Measurements from ENCODE around the gene ATG16L2.
"Not testable (repeated sequence)": the region's sequence is repeated elsewhere in the genome, so short reads cannot be mapped to it uniquely, and the experiment has no call there.

Gene ATG16L2

DNA sequence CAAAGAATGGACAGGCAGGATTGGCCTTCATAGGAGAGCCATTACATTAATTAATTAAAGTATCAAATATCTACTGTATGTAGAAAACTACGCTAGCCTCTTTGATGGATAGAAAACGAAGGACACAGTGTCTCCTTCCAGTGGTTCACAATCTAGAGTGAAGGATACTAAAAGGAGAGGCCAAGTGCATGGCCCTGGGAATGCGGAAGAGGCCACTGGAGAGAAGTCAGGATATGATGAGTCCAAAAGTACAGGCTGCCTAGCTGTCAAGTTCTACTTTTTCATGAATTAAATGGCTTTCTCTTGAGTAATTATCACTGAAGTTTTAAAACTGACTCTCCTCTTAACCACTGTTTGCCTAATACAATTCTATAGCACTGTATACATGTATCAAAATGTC is 41.9 kb downstream of the ATG16L2 start:
- no peak for DNase-seq

DNA sequence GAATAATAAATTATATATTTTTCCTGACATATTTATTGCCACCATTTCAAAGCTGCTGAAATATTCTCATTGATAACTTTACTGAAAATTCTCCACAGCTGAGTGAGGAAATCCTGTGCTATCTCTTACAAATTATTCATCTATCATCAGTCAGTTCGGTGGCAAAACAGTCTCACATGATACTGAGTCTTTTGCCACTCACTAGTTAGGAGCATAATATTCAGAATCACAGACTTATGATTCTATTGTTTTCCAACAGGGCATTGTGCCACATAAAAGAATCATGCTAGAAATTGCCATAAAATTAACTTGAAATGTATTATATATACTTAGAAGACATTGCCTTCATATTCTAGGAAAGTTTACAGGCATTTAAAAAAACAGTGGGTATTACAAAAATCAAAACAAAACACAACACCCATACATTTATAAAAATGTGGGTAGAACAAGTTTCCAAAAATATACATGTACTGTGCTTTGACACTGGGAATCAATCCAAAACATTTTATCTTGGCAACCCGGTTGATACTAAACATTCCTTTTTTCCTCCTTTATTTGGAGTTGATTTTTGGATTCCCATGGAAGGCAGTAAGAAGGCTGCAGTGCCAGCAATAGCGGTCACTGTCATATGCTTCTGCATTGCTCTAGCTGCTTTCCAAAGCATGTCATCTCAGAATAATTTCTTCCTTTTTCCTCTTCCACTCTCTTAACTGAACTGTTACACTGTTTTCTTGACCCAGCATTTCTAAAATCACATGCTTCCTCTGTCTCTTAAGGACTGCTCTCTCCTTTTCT is 42.5 kb downstream of the ATG16L2 start:
- no peak for DNase-seq

DNA sequence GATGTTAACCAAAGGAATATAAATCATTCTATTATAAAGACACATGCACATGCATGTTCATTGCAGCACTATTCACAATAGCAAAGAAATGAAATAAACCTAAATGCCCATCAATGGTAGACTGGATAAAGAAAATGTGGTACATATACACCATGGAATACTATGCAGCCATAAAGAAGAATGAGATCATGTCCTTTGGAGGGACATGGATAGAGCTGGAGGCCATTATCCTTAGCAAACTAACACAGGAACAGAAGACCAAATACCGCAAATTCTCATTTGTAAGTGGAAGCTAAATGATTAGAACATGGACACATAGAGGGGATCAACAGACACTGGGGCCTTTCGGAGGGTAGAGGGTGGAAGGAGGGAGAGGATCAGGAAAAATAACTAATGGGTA is 44.1 kb downstream of the ATG16L2 start:
- not testable (repeated sequence) for DNase-seq

DNA sequence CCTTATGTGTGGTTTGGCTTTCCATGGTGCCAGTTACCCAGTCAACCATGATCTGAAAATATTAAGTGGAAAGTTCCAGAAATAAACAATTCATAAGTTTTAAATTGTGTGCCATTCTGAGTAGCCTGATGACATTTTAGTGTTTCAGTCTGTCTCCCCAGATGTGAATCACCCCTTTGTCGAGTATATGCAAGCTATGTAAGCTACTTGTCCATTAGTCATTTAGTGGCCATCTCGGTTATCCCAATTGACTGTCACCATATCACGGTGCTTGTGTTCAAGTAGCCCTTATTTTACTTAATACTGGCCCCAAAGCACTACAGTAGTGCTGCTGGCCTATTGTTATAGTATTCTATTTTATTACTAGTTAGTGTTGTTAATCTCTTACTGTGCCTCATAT is 44.9 kb downstream of the ATG16L2 start:
- no peak for DNase-seq

DNA sequence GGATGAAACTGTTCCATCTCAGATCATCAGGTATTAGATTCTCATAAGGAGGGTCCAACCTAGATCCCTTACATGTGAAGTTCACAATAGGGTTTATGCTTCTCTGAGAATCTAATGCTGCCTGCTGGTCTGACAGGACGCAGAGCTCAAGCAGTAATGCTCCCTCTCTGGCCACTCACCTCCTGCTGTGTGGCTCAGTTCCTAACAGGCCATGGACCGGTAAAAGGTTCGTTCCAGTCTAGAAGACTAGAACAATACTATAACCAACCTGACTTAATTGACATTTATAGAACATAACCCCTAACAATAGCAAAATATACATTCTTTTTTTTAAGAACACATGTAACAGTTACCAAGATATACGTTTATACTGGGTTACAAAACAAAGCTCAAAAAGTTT is 45.8 kb downstream of the ATG16L2 start:
- no peak for DNase-seq

DNA sequence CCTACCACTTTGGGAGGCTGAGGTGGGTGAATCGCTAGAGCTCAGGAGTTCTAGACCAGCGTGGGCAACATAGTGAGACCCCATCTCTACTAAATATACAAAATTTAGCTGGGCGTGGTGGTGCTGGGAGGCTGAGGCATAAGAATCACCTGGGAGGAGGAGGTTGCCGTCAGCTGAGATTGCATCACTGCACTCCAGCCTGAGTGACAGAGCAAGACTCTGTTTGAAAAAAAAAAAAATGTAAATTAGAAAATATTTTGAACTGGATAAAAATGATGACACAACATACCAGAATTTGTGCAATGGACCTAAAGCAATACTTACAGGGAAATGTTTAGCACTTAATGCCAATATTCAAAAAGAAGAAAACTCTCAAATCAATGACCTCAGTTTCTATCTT is 46.4 kb downstream of the ATG16L2 start:
- no peak for DNase-seq

DNA sequence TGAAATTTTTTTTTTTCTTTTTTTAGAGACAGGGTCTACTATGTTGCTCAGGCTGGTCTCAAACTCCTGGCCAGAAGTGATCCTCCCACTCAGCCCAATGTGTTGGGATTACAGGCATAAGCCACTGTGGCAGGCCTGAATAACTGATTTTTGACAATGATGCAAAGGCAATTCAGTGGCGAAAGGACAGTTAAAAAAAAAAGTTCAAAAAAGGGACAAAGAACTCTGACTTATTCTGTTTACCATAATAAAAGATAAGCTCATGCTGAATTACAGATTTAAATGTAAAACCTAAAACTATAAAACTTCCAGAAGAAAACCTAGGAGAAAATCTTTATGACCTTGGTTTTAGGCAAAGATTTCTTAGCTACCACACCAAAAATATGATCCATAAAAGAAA is 48.9 kb downstream of the ATG16L2 start:
- DNase-seq, result no peak

DNA sequence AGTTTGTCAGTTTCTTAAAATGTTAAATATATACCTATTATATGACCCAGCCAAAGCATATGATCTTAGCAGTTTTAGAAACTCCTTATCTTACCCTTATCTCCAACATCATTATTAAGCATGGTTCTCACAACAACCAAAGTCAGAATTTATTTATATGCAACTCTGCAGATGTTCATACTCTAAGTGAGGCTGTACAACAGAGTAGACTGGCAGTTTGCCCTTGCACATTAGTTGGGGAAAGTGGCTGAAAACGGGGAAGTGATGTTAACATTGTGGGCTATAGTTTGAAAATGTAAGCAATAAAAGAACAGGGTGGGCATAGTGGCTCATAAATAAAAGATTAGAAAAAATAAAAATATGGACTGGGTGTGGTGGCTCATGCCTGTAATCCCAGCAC is 49.7 kb downstream of the ATG16L2 start:
- no peak for DNase-seq

DNA sequence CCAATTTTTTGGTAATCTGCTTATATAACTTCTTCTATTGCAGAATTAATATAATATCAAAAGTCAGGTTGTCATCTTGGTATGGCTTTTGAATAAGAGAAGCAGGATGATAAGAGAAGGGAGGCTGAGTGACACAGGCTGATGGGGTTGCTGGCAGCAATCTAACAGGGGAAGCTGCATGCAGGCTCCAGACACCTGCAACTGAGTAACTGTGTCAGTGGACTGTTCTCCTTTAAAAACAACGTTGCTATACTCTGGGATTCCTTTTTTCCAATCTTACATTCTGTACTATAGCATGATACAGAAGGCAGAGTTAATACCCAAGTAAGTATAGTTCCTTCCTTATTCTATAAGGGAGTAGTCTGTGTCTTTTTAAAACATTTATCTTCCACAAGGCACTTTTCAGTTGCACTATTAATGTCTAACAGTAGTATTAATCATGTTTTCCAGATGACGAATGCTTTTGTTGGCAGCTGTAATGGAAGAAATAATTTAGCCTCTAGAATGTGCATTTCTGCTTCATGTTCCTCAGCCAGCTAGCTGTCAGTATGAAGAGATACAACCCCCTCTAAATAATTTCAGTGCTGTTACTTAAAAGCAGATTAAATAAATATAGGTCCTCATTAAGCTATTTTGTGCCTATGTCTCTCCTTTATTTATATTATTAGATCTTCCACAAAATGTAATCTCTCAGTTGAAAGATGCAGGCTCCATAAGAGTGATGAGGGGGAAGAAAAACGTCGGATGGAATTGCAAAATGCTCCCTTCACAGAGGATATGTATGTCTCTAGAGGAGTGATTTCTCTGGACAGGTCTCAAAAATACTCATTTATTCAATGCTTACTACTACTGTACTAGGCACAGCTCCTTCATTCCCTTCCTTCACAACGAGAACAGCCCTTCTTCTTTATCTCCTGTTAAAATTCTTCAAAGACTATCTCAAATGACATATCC is 50.8 kb downstream of the ATG16L2 start:
- no peak for DNase-seq

DNA sequence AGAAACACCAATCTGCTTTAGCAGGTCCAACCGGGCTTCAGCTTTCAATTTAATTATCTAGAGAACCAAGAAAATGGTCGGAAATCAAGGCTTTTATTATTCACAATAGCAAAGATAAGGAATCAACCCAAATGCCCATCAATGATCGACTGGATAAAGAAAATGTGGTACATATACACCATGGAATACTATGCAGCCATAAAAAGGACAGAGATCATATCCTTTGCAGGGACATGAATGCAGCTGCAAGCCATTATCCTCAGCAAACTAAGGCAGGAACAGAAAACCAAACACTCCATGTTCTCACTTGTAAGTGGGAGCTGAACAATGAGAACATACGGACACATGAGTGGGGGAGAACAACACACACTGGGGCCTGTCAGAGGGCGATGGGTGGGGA is 53.8 kb downstream of the ATG16L2 start:
- DNase-seq, result no peak

DNA sequence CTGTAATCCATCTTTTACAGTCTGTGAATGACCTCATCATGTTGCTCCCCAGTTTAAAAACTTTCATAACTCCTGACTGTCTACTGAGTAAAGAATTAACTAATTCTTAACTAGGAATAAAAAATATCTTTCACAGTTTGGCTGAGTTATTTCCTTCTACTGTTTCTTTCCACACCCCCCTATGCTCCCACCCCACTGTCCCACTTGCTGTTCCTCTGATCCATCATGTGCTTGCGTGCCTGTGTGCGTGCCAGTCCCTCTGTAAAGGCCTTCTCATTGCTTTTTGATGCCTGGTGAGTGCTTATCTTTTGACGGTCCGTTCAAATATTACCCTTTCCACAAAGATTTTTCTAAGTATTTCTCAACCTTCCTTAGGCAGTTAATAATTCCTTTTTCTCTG is 55.6 kb downstream of the ATG16L2 start:
- no peak for DNase-seq

DNA sequence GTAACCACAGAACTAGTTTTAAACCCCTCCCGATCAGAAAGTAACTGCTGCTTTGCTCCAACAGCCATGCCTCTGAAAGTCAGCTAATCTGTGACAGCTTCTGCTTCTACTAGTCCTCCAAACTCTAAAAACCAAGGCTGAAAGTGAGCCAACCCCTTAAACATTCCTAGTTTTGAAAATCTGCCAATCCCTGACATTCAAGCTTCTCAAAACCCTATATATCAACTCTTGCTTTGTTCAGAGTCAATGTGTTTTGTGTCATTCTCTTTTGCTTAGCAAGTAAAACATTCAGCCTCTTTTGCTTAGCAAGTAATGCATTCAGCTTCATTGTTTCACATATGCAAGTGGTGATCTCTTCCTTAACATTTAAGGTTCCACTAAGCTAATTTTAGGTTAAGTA is 56.9 kb downstream of the ATG16L2 start:
- no peak for DNase-seq

DNA sequence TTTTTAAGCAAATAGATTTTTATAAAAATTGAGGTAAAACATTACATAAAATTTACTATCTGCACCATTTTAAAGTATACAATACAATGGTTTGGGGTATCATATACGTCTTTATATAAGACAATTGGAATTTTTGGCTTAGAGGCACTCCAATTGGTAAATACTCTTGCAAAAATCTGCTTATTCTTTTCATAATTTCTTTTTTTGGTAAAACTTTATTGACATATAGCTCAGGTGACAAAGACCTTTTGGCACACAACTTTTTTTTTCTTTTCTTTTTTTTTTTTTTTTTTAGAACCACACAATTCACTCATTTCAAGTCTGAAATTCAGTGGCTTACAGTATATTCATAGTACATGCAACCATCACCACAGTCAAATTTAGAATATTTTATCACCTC is 57.8 kb downstream of the ATG16L2 start:
- no peak for DNase-seq

DNA sequence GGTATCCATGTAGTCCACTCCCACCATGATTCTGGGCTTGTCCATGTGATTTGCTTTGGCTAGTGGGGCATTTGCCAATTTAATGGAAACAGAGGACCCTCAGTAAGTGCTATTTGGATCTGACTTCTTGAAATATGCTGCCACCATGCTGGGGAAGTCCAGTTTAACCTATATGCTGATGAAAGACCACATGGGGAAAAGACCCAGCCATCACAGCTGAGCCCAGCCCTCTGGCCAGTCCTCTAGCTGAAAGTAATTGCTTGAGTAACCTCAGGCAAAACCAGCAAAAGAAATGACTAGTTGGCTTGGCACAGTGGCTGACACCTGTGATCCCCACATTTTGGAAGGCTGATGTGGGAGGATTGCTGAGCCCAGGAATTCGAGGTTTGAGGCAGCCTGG is 61.5 kb downstream of the ATG16L2 start:
- no peak for DNase-seq

DNA sequence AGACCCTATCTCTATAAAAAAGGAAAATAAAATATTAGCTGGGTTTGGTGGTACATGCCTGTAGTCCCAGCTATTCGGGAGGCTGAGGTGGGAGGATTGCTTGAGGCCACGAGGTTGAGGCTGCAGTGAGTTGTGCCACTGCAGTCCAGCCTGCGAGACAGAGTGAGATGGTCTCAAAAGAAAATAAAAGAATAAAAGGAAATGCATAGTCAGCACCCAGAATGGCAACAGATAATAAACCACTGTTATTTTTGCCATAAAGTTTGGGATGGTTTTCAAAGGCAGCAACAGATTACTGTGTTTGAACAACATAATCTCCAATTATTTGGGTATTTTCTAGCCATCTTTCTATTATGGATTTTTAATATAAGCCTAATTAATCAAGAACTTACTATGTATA is 61.9 kb downstream of the ATG16L2 start:
- DNase-seq, result no peak

Measured in NCI-H187 treated with DMSO at 0.1 percent for 48 hours (cell line).